HG02798 (cell line): ENCODE measurements around the gene MUC5B.

Source experiments
- ATAC-seq: cut with Tn5 transposase; IDR thresholded peaks from one replicate; pipeline ENCODE4 v1.9.1; 2021; ENCODE audit warnings: mild to moderate bottlenecking; ENCODE audit not compliant: unreplicated experiment, poor library complexity

The MUC5B gene

GRCh38 chr11:1230456-1231395 lies 7.9 kb downstream of the MUC5B start:
- ATAC-seq, result no peak

GRCh38 chr11:1231396-1232020 lies 8.6 kb downstream of the MUC5B start:
- ATAC-seq, result no peak

- ATAC-seq, result no peak
Measured at GRCh38 chr11:1232021-1232882, 9.4 kb downstream of the MUC5B start.

- no peak for ATAC-seq
Measured at GRCh38 chr11:1232883-1233321, 10.0 kb downstream of the MUC5B start.

- ATAC-seq, result no peak
Measured at GRCh38 chr11:1233351-1234053, 10.6 kb downstream of the MUC5B start.

GRCh38 chr11:1234054-1234720 lies 11.3 kb downstream of the MUC5B start:
- no peak for ATAC-seq

GRCh38 chr11:1234771-1235305 lies 12.0 kb downstream of the MUC5B start:
- ATAC-seq, result no peak

- no peak for ATAC-seq
Measured at GRCh38 chr11:1235306-1235900, 12.5 kb downstream of the MUC5B start.

GRCh38 chr11:1235901-1236315 lies 13.0 kb downstream of the MUC5B start:
- ATAC-seq, result no peak

- ATAC-seq, result no peak
Measured at GRCh38 chr11:1236316-1237127, 13.7 kb downstream of the MUC5B start.

- ATAC-seq, result no peak
Measured at GRCh38 chr11:1237128-1237580, 14.3 kb downstream of the MUC5B start.

- ATAC-seq, result no peak
Measured at GRCh38 chr11:1237851-1238250, 15.0 kb downstream of the MUC5B start.

- ATAC-seq, result no peak
Measured at GRCh38 chr11:1238767-1239595, 16.1 kb downstream of the MUC5B start.

GRCh38 chr11:1239596-1240205 lies 16.8 kb downstream of the MUC5B start:
- ATAC-seq, result no peak

GRCh38 chr11:1240771-1241170 lies 17.9 kb downstream of the MUC5B start:
- no peak for ATAC-seq

GRCh38 chr11:1241706-1242105 lies 18.8 kb downstream of the MUC5B start:
- ATAC-seq, result no peak

- no peak for ATAC-seq
Measured at GRCh38 chr11:1242289-1242688, 19.4 kb downstream of the MUC5B start.
